ENCODE data around the gene MIER1. TPM values are rescaled to one million over a fixed set of nuclear protein-coding genes. Genes with fewer than 3 reads are reported as not detected.

MIER1 gene
- total RNA-seq, 1 experiment from 2014 or later = 28.7 TPM

DNA sequence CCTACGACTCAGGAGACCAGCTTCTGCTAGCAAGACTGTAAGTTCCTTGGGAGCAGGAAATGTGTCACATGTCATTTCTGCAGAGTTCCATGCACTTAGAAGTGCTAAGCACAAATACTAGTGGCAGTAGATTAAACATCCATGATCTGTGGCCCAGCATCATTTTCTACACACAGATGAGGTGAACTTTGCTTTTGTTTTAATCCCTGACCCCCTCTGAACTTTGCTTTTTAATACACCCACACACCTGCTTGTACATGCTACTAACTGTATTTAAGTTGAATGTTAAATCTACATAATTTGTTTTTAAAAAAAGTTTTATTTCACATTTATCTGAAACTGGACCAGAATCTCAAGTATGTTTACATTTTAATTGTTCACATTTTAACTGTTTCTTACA is 104.7 kb downstream of the MIER1 start:
- no TSS peak for BruUV-seq (replicated peaks)
- RAD21 ChIA-PET (ENCODE audit: low non-redundant PET in 1 of 2, low total read pairs in 2 of 2, uncharacterized antibody in 2 of 2, unreplicated experiment in 2 of 2) = no interaction called here
- Histone ChIP-seq H3K4me3 (replicated peaks in 1 of 2; ENCODE audit: low read depth in 1 of 2, low read length in 2 of 2) (no peak overlapping the region), H3K9me3 (ENCODE audit: control insufficient read depth in 1 of 2, insufficient read depth in 1 of 2, low read depth in 1 of 2, low read length in 2 of 2) (peaks cover 0 to 4% of the 10 kb centered on the region in 2 experiments; a peak in 1 of 4 replicates), H3K36me3 (ENCODE audit: control insufficient read depth in 1 of 2, insufficient read depth in 2 of 2, low read length in 2 of 2) (no peaks in the 10 kb centered on the region), H3K4me2 (ENCODE audit: low read length) (no peak overlapping the region), H3K27me3 (ENCODE audit: insufficient read depth, low read length) (no peaks in the 10 kb centered on the region), H3K9ac (ENCODE audit: low read length) (no peak overlapping the region), H4K20me1 (ENCODE audit: insufficient read depth) (no peaks in the 10 kb centered on the region), H3K79me2 (ENCODE audit: insufficient read depth, low read length) (no peaks in the 10 kb centered on the region), H3K27ac (ENCODE audit: low read depth, low read length) (no peak overlapping the region), H3K9me2 (ENCODE audit: insufficient read depth) (no peaks in the 10 kb centered on the region; the same call in 1 of the 2 replicates), H3K4me1 (ENCODE audit: control insufficient read depth in 1 of 2, insufficient read depth in 2 of 2, low read length in 2 of 2) (no peaks in the 10 kb centered on the region), H2AFZ (ENCODE audit: low read depth, low read length, poor library complexity, severe bottlenecking) (no peak overlapping the region)
- TF ChIP-seq ZBTB33 (IDR thresholded peaks at IDR 0.05; ENCODE audit: extremely low read depth, insufficient replicate concordance, low read length) (no peak), SRF (IDR thresholded peaks at IDR 0.05; ENCODE audit: low read depth) (no peak), SP1 (IDR thresholded peaks at IDR 0.05; ENCODE audit: low read depth) (no peak), CEBPB (IDR thresholded peaks at IDR 0.05; ENCODE audit: low read depth) (no peak), CTCF (IDR thresholded peaks at IDR 0.05 in 2 of 3, conservative IDR thresholded peaks at IDR 0.05 in 1 of 3; ENCODE audit: borderline replicate concordance in 1 of 3, insufficient read depth in 1 of 3, low read depth in 2 of 3, low read length in 2 of 3) (no peak), CBX3 (IDR thresholded peaks at IDR 0.05; ENCODE audit: low read depth) (no peak), SIN3A (IDR thresholded peaks at IDR 0.05; ENCODE audit: low read depth) (no peak)
- no peak for ATAC-seq
- intact Hi-C loops (cut with micrococcal nuclease) = no loop called here
- DNase-seq (ENCODE audit: low read depth, low spot score) = no peak
- POLR2A ChIA-PET = no interaction called here
- CTCF ChIA-PET = no interaction called here
